SK-N-SH treated with all-trans-retinoic acid at 6 μM for 48 hours (cell line): ENCODE data around the gene C6orf89.

Source experiments
- OSR1 ChIP-seq: fragments of 250-450 bp; sonication (Bioruptor Pico); IDR thresholded peaks from 2 replicates; pipeline ENCODE4 v1.8.0; 2022; ENCODE audit warnings: moderate library complexity, mild to moderate bottlenecking, inconsistent platforms
- PATZ1 ChIP-seq: fragments of 250-450 bp; sonication (Bioruptor Pico); IDR thresholded peaks from 2 replicates; pipeline ENCODE4 v1.8.0; 2020; ENCODE audit warnings: mild to moderate bottlenecking, moderate library complexity, borderline replicate concordance

GRCh38 chr6:36944650-36945049 lies 58.9 kb downstream of the C6orf89 start:
- TF ChIP-seq OSR1 (CRISPR knock-in tag), result no peak
- TF ChIP-seq PATZ1 (CRISPR knock-in tag), result no peak
